Transverse colon (tissue), 4 donors: ENCODE results near the gene CLCN1. TPM values are rescaled to one million over a fixed set of nuclear protein-coding genes. Genes with fewer than 3 reads are reported as not detected.

Experiments
- DNase-seq: peaks from one replicate; pipeline ENCODE4 v3.0.0-alpha.2; 2019
- H3K27ac ChIP-seq, 4 donors: fragments of 200-600 bp; sonication (generic); 2 replicates each; pipeline ENCODE4 v1.5.1; 2016 to 2018; ENCODE audit warnings: inconsistent platforms in 4 of 4
- H3K27me3 ChIP-seq: fragments of 200-600 bp; sonication (generic); 2 replicates; pipeline ENCODE4 v1.5.1; 2017; ENCODE audit warnings: inconsistent platforms
- H3K36me3 ChIP-seq, 4 donors: fragments of 200-600 bp; sonication (generic); 2 replicates each; pipeline ENCODE4 v1.5.1; 2017 to 2019; ENCODE audit warnings: inconsistent platforms in 4 of 4
- H3K4me1 ChIP-seq, 4 donors: fragments of 200-600 bp; sonication (generic); 2 replicates each; pipeline ENCODE4 v1.5.1; 2017 to 2020; ENCODE audit warnings: inconsistent platforms in 4 of 4
- H3K4me3 ChIP-seq, 4 donors: fragments of 200-600 bp; sonication (generic); 1 replicate in 1 of 4; 2 replicates in 3 of 4; pipeline versions ENCODE4 v1.5.1 to v1.6.1; 2017 to 2019; ENCODE audit warnings: inconsistent platforms in 4 of 4
- H3K9me3 ChIP-seq, 2 donors: fragments of 200-600 bp; sonication (generic); 2 replicates each; pipeline ENCODE4 v1.5.1; 2017 to 2019; ENCODE audit warnings: inconsistent platforms in 2 of 2
- EP300 ChIP-seq: sonication (generic); formaldehyde crosslinking; IDR thresholded peaks from one replicate; pipeline ENCODE4 v1.6.1; 2017; ENCODE audit warnings: antibody characterized with exemption, low read depth
- POLR2A ChIP-seq: fragments of 450-650 bp; IDR thresholded peaks from one replicate; pipeline ENCODE4 v1.6.1; 2016; ENCODE audit warnings: antibody characterized with exemption, mild to moderate bottlenecking, moderate library complexity
- POLR2AphosphoS5 ChIP-seq, 3 donors: sonication (generic); formaldehyde crosslinking; IDR thresholded peaks; one replicate each; pipeline ENCODE4 v1.6.1; 2016; ENCODE audit warnings: antibody characterized with exemption in 3 of 3
- WGBS, 2 donors: methylation state at CpG; one replicate each; pipeline ENCODE4 v1.1.5; 2018; ENCODE audit warnings: low coverage in 1 of 2; 5-methylcytosine and 5-hydroxymethylcytosine counted together
- in situ Hi-C, 4 donors: fragments of 200-750 bp; cut with MboI; loops; one replicate each; pipeline versions ENCODE4 v1.15.0 to v1.15.1; 2017; ENCODE audit warnings: low sequenced_read_pairs in 3 of 4, low pct_ligation_motif_present in 1 of 4, low pct_unique_long_range_greater_than_20kb in 1 of 4
- intact Hi-C: fragments of 100-400 bp; cut with DNase I; formaldehyde crosslinking; loops from one replicate; pipeline ENCODE4 v1.15.1; 2023; ENCODE audit warnings: low total_unique reads
- total RNA-seq, 4 donors: library from RNA; depleted of rRNA; stranded (reverse); fragments of >200 nt; gene quantifications; one replicate each; pipeline ENCODE4 v1.1.0, GENCODE V29; 2016
- TF ChIP-seq, protein P1 (sequence below), 5 experiments: fragments of 200-600 bp in 3 of 5; fragments of 450-650 bp in 2 of 5; sonication (generic) in 3 of 5; IDR thresholded peaks; 1 replicate in 2 of 5; 2 replicates in 3 of 5; pipeline ENCODE4 v1.5.1; 2016 to 2017; ENCODE audit warnings: antibody characterized with exemption in 5 of 5, inconsistent platforms in 3 of 5, mild to moderate bottlenecking in 2 of 5, moderate library complexity in 1 of 5

CLCN1 gene
- total RNA-seq, 4 donors from 2014 or later: not detected

DNA sequence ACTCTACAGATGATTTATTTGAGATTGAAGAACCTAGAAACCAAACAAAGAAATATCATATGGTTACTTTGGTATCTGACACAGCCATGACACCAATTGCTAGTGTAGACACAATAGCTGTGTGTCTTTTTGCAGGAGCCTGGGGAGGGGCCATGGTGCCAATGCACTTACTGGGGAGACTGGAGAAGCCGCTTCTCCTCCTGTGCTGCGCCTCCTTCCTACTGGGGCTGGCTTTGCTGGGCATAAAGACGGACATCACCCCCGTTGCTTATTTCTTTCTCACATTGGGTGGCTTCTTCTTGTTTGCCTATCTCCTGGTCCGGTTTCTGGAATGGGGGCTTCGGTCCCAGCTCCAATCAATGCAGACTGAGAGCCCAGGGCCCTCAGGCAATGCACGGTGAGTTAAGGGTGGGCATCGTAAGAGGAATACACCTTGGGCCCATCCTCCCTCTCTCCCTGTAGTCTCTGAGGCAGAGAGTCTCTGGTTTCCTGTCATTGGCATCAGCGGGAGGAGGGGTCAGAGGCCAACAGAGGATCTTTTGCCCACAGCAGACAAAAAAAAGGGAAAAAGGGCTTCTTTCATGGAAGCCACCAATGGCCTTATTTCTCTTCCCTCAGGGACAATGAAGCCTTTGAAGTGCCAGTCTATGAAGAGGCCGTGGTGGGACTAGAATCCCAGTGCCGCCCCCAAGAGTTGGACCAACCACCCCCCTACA lies 29.9 kb upstream of the CLCN1 start:
- Histone ChIP-seq H3K9me3 (no peaks in the 10 kb centered on the region), H3K4me3 (peak overlapping the region in 1 of 4 donors; percentile 34), H3K27me3 (no peaks in the 10 kb centered on the region), H3K27ac (peak overlapping the region; percentile 83 to 86 (median 86)), H3K4me1 (peaks cover 9 to 71% (median 47%) of the 10 kb centered on the region in 4 donors), H3K36me3 (no peaks in the 10 kb centered on the region)
- 93 to 94% methylated on average over 6 to 11 of the region's 11 CpGs for WGBS, 2 donors
- no peak for DNase-seq
- TF ChIP-seq EP300 (no peak), POLR2A (no peak), POLR2AphosphoS5 (IDR thresholded peaks at IDR 0.05) (no peak)
- TF ChIP-seq, protein P1, sequence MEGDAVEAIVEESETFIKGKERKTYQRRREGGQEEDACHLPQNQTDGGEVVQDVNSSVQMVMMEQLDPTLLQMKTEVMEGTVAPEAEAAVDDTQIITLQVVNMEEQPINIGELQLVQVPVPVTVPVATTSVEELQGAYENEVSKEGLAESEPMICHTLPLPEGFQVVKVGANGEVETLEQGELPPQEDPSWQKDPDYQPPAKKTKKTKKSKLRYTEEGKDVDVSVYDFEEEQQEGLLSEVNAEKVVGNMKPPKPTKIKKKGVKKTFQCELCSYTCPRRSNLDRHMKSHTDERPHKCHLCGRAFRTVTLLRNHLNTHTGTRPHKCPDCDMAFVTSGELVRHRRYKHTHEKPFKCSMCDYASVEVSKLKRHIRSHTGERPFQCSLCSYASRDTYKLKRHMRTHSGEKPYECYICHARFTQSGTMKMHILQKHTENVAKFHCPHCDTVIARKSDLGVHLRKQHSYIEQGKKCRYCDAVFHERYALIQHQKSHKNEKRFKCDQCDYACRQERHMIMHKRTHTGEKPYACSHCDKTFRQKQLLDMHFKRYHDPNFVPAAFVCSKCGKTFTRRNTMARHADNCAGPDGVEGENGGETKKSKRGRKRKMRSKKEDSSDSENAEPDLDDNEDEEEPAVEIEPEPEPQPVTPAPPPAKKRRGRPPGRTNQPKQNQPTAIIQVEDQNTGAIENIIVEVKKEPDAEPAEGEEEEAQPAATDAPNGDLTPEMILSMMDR (IDR thresholded peaks at IDR 0.05): no peak
- in situ Hi-C loops (no loop called here), intact Hi-C loops (no loop called here)

DNA sequence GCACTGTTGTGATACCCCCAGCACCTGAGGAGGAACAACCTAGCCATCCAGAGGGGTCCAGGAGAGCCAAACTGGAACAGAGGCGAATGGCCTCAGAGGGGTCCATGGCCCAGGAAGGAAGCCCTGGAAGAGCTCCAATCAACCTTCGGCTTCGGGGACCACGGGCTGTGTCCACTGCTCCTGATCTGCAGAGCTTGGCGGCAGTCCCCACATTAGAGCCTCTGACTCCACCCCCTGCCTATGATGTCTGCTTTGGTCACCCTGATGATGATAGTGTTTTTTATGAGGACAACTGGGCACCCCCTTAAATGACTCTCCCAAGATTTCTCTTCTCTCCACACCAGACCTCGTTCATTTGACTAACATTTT lies 29.4 kb upstream of the CLCN1 start:
- no peak for TF ChIP-seq EP300
- no peak for TF ChIP-seq POLR2AphosphoS5 (IDR thresholded peaks at IDR 0.05)
- no peak for TF ChIP-seq POLR2A
- TF ChIP-seq, protein P1 (IDR thresholded peaks at IDR 0.05): no peak
- Histone ChIP-seq H3K27me3 (no peaks in the 10 kb centered on the region), H3K36me3 (no peaks in the 10 kb centered on the region), H3K4me3 (no peak overlapping the region), H3K9me3 (no peaks in the 10 kb centered on the region), H3K4me1 (peaks cover 9 to 74% (median 47%) of the 10 kb centered on the region in 4 donors), H3K27ac (peak overlapping the region in 3 of 4 donors; percentile 83 to 86 (median 85))
- DNase-seq: no peak
- intact Hi-C loops: no loop called here
- 90 to 93% methylated on average over 2 to 6 of the region's 6 CpGs for WGBS, 2 donors
- in situ Hi-C loops: no loop called here

DNA sequence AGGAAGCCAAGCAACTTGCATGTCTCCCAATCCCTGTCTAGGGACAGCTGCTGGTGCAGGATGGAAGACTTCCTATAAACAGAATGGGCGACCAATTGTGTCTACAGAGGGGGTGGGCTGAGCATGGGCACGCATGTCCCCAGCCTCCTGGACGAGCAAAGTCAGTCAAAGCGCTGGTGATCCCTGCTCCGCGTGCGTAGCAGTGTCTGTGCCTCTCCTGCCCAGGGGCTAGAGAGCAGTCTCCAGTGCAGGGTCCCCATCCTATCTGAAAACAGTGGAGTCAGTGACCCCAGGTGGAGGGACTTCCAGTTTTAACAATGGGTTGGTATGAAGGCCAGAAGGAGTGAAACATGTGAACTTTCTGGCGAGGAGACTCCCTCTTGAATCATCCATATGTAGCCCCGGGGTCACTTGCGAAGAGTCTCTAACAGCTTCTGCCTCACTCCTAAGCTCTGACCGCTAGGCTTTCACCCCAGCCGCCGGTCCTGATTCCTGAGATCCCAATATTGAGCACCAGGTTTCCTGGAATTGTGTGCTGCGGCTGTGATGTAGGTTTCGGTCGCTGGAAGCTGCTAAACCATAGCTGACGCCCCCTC lies 28.5 kb upstream of the CLCN1 start:
- H3K27ac ChIP-seq: peak overlapping the region; percentile 92 to 98 (median 94)
- DNase-seq: no peak
- WGBS, 2 donors: 87% methylated on average over 17 of the region's 17 CpGs; no CpG with 5 or more reads in 1 of the 2 donors
- H3K4me1 ChIP-seq: peaks cover 9 to 74% (median 47%) of the 10 kb centered on the region in 4 donors
- H3K36me3 ChIP-seq: peaks cover 0 to 7% (median 5%) of the 10 kb centered on the region in 4 donors
- H3K9me3 ChIP-seq: no peaks in the 10 kb centered on the region
- TF ChIP-seq POLR2AphosphoS5 (IDR thresholded peaks at IDR 0.05): no peak
- peak overlapping the region in 2 of 4 donors; percentile 90 to 97 for H3K4me3 ChIP-seq
- intact Hi-C loops: no loop called here
- in situ Hi-C loops: no loop called here
- H3K27me3 ChIP-seq: no peaks in the 10 kb centered on the region

DNA sequence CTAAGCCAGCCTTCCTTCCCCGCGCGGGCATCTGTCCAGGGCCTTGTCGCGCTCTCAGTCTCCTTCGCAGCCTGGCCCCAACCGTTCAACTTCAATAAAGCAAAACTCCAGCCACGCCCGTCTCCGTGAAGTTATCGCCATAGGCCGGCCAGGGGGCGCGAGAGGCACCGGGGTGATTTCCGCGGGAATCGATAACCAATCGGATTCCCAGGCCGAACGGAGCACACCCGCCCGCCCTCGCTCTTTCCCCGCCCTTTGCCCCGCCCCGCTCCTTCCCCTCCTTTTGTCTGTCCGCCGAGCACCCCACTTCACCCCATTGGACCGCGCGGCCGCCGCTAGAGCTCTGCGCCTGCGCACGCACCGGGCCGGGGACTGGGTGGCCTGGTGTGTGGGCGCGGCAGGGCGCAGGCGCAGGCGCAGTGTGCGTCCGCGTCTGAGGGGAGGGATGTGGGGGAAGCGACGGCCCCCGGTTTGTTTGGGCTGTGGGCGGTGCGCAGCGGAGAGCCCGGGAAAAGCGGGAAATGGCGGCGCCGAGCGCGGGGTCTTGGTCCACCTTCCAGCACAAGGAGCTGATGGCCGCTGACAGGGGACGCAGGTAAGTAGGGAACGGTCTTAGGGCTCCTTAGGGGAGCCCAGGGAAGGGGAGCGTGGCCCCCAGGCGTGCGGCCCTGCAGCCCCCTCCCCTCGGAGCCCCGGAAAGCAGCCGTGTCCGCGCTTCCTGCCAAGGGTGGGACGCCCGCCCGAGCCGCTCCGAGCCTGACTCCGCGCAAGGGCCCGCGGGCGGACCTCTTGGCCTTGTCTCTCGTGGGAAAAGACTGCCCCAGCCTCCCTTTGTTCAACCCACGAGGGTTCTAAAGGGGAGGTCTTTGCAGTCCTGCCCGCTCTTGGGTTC lies 27.7 kb upstream of the CLCN1 start, which contains the start of gene CASP2:
Gene CASP2 (plus strand): TSS at position 417 of the 892 bp plus-strand sequence. CDS start 105 bp downstream, at position 522.
- no peak for TF ChIP-seq EP300
- TF ChIP-seq POLR2AphosphoS5 (IDR thresholded peaks at IDR 0.05): peak; percentile 83 to 89 (median 84)
- peak; percentile 78 for TF ChIP-seq POLR2A
- TF ChIP-seq, protein P1 (IDR thresholded peaks at IDR 0.05): peak; percentile 12 to 53 (median 26)
- 4% methylated on average over 66 of the region's 84 CpGs; no CpG with 5 or more reads in 1 of the 2 donors for WGBS, 2 donors
- Histone ChIP-seq H3K4me3 (peak within 1 kb of the TSS; percentile 73 to 97 (median 84)), H3K4me1 (peaks cover 9 to 67% (median 45%) of the 10 kb centered on the region in 4 donors), H3K27me3 (no peaks in the 10 kb centered on the region), H3K36me3 (peaks cover 0 to 15% (median 9%) of the 10 kb centered on the region in 4 donors), H3K27ac (peak within 1 kb of the TSS; percentile 92 to 98 (median 94)), H3K9me3 (no peaks in the 10 kb centered on the region)
- in situ Hi-C loops: no loop called here
- intact Hi-C loops: no loop called here
- DNase-seq: peak; percentile 99
